Measurements from ENCODE around the gene AP5B1.

Gene AP5B1

GRCh38 chr11:65791719-65792213, 11.0 kb upstream of the AP5B1 start:
- Histone ChIP-seq H3K9me3 (ENCODE audit: control insufficient read depth in 2 of 2, low read length in 2 of 2) (no peaks in the 10 kb centered on the region), H3K4me3 (ENCODE audit: low read length in 2 of 2) (peak overlapping the region; percentile 31 to 41), H3K9ac (ENCODE audit: low read depth in 1 of 2, low read length in 2 of 2) (peak overlapping the region; percentile 47 to 69), H3K27me3 (ENCODE audit: control insufficient read depth in 2 of 2, insufficient read depth in 2 of 2, low read length in 2 of 2) (peaks cover 4 to 8% of the 10 kb centered on the region in 2 donors), H3K27ac (ENCODE audit: low read depth in 2 of 2, low read length in 2 of 2) (peak overlapping the region; percentile 87 to 93), H3K36me3 (ENCODE audit: control insufficient read depth in 2 of 2, insufficient read depth in 2 of 2, low read length in 2 of 2) (peaks cover 24 to 28% of the 10 kb centered on the region in 2 donors), H3K4me1 (ENCODE audit: control insufficient read depth in 2 of 2, insufficient read depth in 2 of 2, low read length in 2 of 2) (peaks cover 42 to 60% of the 10 kb centered on the region in 2 donors)

GRCh38 chr11:65790902-65791650, 10.3 kb upstream of the AP5B1 start:
- Histone ChIP-seq H3K27me3 (ENCODE audit: control insufficient read depth in 2 of 2, insufficient read depth in 2 of 2, low read length in 2 of 2) (peaks cover 4 to 9% of the 10 kb centered on the region in 2 donors), H3K4me1 (ENCODE audit: control insufficient read depth in 2 of 2, insufficient read depth in 2 of 2, low read length in 2 of 2) (peaks cover 46 to 60% of the 10 kb centered on the region in 2 donors), H3K9ac (ENCODE audit: low read depth in 1 of 2, low read length in 2 of 2) (peak overlapping the region in 1 of 2 donors; percentile 63), H3K36me3 (ENCODE audit: control insufficient read depth in 2 of 2, insufficient read depth in 2 of 2, low read length in 2 of 2) (peaks cover 20 to 21% of the 10 kb centered on the region in 2 donors), H3K4me3 (ENCODE audit: low read length in 2 of 2) (peak overlapping the region; percentile 31 to 63), H3K27ac (ENCODE audit: low read depth in 2 of 2, low read length in 2 of 2) (peak overlapping the region; percentile 87 to 93), H3K9me3 (ENCODE audit: control insufficient read depth in 2 of 2, low read length in 2 of 2) (no peaks in the 10 kb centered on the region)

GRCh38 chr11:65790104-65790901, 9.5 kb upstream of the AP5B1 start:
- H3K4me3 ChIP-seq (ENCODE audit: low read length in 2 of 2), result peak overlapping the region; percentile 31 to 63
- no peaks in the 10 kb centered on the region for H3K9me3 ChIP-seq (ENCODE audit: control insufficient read depth in 2 of 2, low read length in 2 of 2)
- H3K27me3 ChIP-seq (ENCODE audit: control insufficient read depth in 2 of 2, insufficient read depth in 2 of 2, low read length in 2 of 2), result peaks cover 4 to 11% of the 10 kb centered on the region in 2 donors
- H3K27ac ChIP-seq (ENCODE audit: low read depth in 2 of 2, low read length in 2 of 2), result peak overlapping the region; percentile 87 to 93
- H3K9ac ChIP-seq (ENCODE audit: low read depth in 1 of 2, low read length in 2 of 2), result peak overlapping the region; percentile 38 to 63
- peaks cover 13 to 14% of the 10 kb centered on the region in 2 donors for H3K36me3 ChIP-seq (ENCODE audit: control insufficient read depth in 2 of 2, insufficient read depth in 2 of 2, low read length in 2 of 2)
- H3K4me1 ChIP-seq (ENCODE audit: control insufficient read depth in 2 of 2, insufficient read depth in 2 of 2, low read length in 2 of 2), result peaks cover 48 to 60% of the 10 kb centered on the region in 2 donors

GRCh38 chr11:65789230-65790103, 8.7 kb upstream of the AP5B1 start:
- peaks cover 4 to 11% of the 10 kb centered on the region in 2 donors for H3K27me3 ChIP-seq (ENCODE audit: control insufficient read depth in 2 of 2, insufficient read depth in 2 of 2, low read length in 2 of 2)
- H3K4me3 ChIP-seq (ENCODE audit: low read length in 2 of 2), result peak overlapping the region; percentile 85 to 87
- H3K36me3 ChIP-seq (ENCODE audit: control insufficient read depth in 2 of 2, insufficient read depth in 2 of 2, low read length in 2 of 2), result peaks cover 5 to 6% of the 10 kb centered on the region in 2 donors
- peak overlapping the region; percentile 86 to 93 for H3K9ac ChIP-seq (ENCODE audit: low read depth in 1 of 2, low read length in 2 of 2)
- H3K27ac ChIP-seq (ENCODE audit: low read depth in 2 of 2, low read length in 2 of 2), result peak overlapping the region; percentile 92 to 93
- H3K4me1 ChIP-seq (ENCODE audit: control insufficient read depth in 2 of 2, insufficient read depth in 2 of 2, low read length in 2 of 2), result peaks cover 48 to 59% of the 10 kb centered on the region in 2 donors
- no peaks in the 10 kb centered on the region for H3K9me3 ChIP-seq (ENCODE audit: control insufficient read depth in 2 of 2, low read length in 2 of 2)

- peaks cover 4 to 11% of the 10 kb centered on the region in 2 donors for H3K27me3 ChIP-seq (ENCODE audit: control insufficient read depth in 2 of 2, insufficient read depth in 2 of 2, low read length in 2 of 2)
- no peaks in the 10 kb centered on the region for H3K9me3 ChIP-seq (ENCODE audit: control insufficient read depth in 2 of 2, low read length in 2 of 2)
- H3K36me3 ChIP-seq (ENCODE audit: control insufficient read depth in 2 of 2, insufficient read depth in 2 of 2, low read length in 2 of 2), result no peaks in the 10 kb centered on the region
- H3K4me3 ChIP-seq (ENCODE audit: low read length in 2 of 2), result peak overlapping the region; percentile 85 to 87
- peaks cover 45 to 52% of the 10 kb centered on the region in 2 donors for H3K4me1 ChIP-seq (ENCODE audit: control insufficient read depth in 2 of 2, insufficient read depth in 2 of 2, low read length in 2 of 2)
- peak overlapping the region; percentile 90 to 92 for H3K27ac ChIP-seq (ENCODE audit: low read depth in 2 of 2, low read length in 2 of 2)
- peak overlapping the region; percentile 86 to 93 for H3K9ac ChIP-seq (ENCODE audit: low read depth in 1 of 2, low read length in 2 of 2)
Observed at GRCh38 chr11:65788821-65789220, 8.0 kb upstream of the AP5B1 start.

GRCh38 chr11:65787649-65788622, 7.2 kb upstream of the AP5B1 start:
- H3K36me3 ChIP-seq (ENCODE audit: control insufficient read depth in 2 of 2, insufficient read depth in 2 of 2, low read length in 2 of 2), result no peaks in the 10 kb centered on the region
- peak overlapping the region; percentile 88 to 93 for H3K9ac ChIP-seq (ENCODE audit: low read depth in 1 of 2, low read length in 2 of 2)
- H3K27me3 ChIP-seq (ENCODE audit: control insufficient read depth in 2 of 2, insufficient read depth in 2 of 2, low read length in 2 of 2), result peaks cover 4 to 11% of the 10 kb centered on the region in 2 donors
- H3K9me3 ChIP-seq (ENCODE audit: control insufficient read depth in 2 of 2, low read length in 2 of 2), result no peaks in the 10 kb centered on the region
- peak overlapping the region; percentile 85 to 87 for H3K4me3 ChIP-seq (ENCODE audit: low read length in 2 of 2)
- H3K27ac ChIP-seq (ENCODE audit: low read depth in 2 of 2, low read length in 2 of 2), result peak overlapping the region; percentile 90 to 92
- H3K4me1 ChIP-seq (ENCODE audit: control insufficient read depth in 2 of 2, insufficient read depth in 2 of 2, low read length in 2 of 2), result peaks cover 37 to 44% of the 10 kb centered on the region in 2 donors

GRCh38 chr11:65786786-65787636, 6.2 kb upstream of the AP5B1 start, which contains the start of gene OVOL1:
OVOL1 (plus strand) TSS chr11:65787063; CDS start chr11:65787374, 311 bp downstream.
- peak within 1 kb of the TSS; percentile 88 to 93 for H3K9ac ChIP-seq (ENCODE audit: low read depth in 1 of 2, low read length in 2 of 2)
- peak within 1 kb of the TSS; percentile 85 to 87 for H3K4me3 ChIP-seq (ENCODE audit: low read length in 2 of 2)
- H3K27ac ChIP-seq (ENCODE audit: low read depth in 2 of 2, low read length in 2 of 2), result peak within 1 kb of the TSS; percentile 90 to 92
- H3K36me3 ChIP-seq (ENCODE audit: control insufficient read depth in 2 of 2, insufficient read depth in 2 of 2, low read length in 2 of 2), result no peaks in the 10 kb centered on the region
- H3K9me3 ChIP-seq (ENCODE audit: control insufficient read depth in 2 of 2, low read length in 2 of 2), result no peaks in the 10 kb centered on the region
- peaks cover 28 to 34% of the 10 kb centered on the region in 2 donors for H3K4me1 ChIP-seq (ENCODE audit: control insufficient read depth in 2 of 2, insufficient read depth in 2 of 2, low read length in 2 of 2)
- H3K27me3 ChIP-seq (ENCODE audit: control insufficient read depth in 2 of 2, insufficient read depth in 2 of 2, low read length in 2 of 2), result peaks cover 4 to 11% of the 10 kb centered on the region in 2 donors

All from mucosa of rectum (tissue), 2 donors.